Stomach (tissue), 9 donors: ENCODE data around the gene SLC7A11. TPM values are rescaled to one million over a fixed set of nuclear protein-coding genes. Genes with fewer than 3 reads are reported as not detected.
A peak's percentile ranks its signal among the peaks of the same experiment; 100 is the strongest.

ENCODE experiments used
- DNase-seq, 2 donors: peaks; one replicate each; pipeline versions ENCODE4 v3.0.0 to v3.0.0-alpha.2; 2013 to 2019
- H3K27ac ChIP-seq, 5 donors: fragments of 200-600 bp in 4 of 5; sonication (generic) in 4 of 5; one replicate each; pipeline ENCODE4 v1.5.1; 2013 to 2019; ENCODE audit warnings: mild to moderate bottlenecking in 1 of 5, moderate library complexity in 1 of 5
- H3K27me3 ChIP-seq, 3 donors: fragments of 200-600 bp; sonication (generic); one replicate each; pipeline ENCODE4 v1.5.1; 2017 to 2019; ENCODE audit warnings: mixed run types in 1 of 3
- H3K36me3 ChIP-seq, 4 donors: fragments of 200-600 bp; sonication (generic); 1 replicate in 3 of 4; 2 replicates in 1 of 4; pipeline ENCODE4 v1.5.1; 2016 to 2019
- H3K4me1 ChIP-seq, 4 donors: fragments of 200-600 bp; sonication (generic); one replicate each; pipeline ENCODE4 v1.5.1; 2016 to 2019
- H3K4me3 ChIP-seq, 4 donors: fragments of 200-600 bp; sonication (generic) in 3 of 4; one replicate each; pipeline ENCODE4 v1.5.1; 2016 to 2019; ENCODE audit warnings: mild to moderate bottlenecking in 1 of 4
- H3K9me3 ChIP-seq, 4 donors: fragments of 200-600 bp; sonication (generic); one replicate each; pipeline ENCODE4 v1.5.1; 2016 to 2019
- EP300 ChIP-seq: sonication (generic); formaldehyde crosslinking; IDR thresholded peaks from one replicate; pipeline ENCODE4 v1.6.1; 2017; ENCODE audit warnings: antibody characterized with exemption
- POLR2A ChIP-seq, 4 donors: fragments of 450-650 bp; IDR thresholded peaks; one replicate each; pipeline ENCODE4 v1.6.1; 2016; ENCODE audit warnings: antibody characterized with exemption in 4 of 4, control low read depth in 2 of 4, mild to moderate bottlenecking in 1 of 4, moderate library complexity in 1 of 4
- POLR2AphosphoS5 ChIP-seq, 3 donors: sonication (generic); formaldehyde crosslinking; IDR thresholded peaks; one replicate each; pipeline ENCODE4 v1.6.1; 2016; ENCODE audit warnings: antibody characterized with exemption in 3 of 3
- WGBS, 5 donors: extraction: QIAGEN DNeasy Blood & Tissue Kit in 3 of 5; methylation state at CpG; one replicate each; pipeline versions ENCODE4 v1.1.5 to v1.1.7; 2013 to 2018; 5-methylcytosine and 5-hydroxymethylcytosine counted together
- intact Hi-C: fragments of 100-400 bp; cut with DNase I; formaldehyde crosslinking; loops from one replicate; pipeline ENCODE4 v1.15.1; 2023; ENCODE audit warnings: low total_unique reads
- polyA plus RNA-seq, 3 donors: library from polyadenylated mRNA; stranded (reverse); fragments of 200-250 nt; gene quantifications; one replicate each; pipeline ENCODE4 v1.2.3, GENCODE V29; 2013
- total RNA-seq, 5 donors: library from RNA; depleted of rRNA; stranded (reverse); fragments of >200 nt; gene quantifications; one replicate each; pipeline versions ENCODE4 v1.1.0 to v1.2.3, GENCODE V29; 2014 to 2016
- TF ChIP-seq, protein P1 (sequence below), 7 experiments: fragments of 450-650 bp in 4 of 7; fragments of 200-600 bp in 3 of 7; sonication (generic) in 3 of 7; IDR thresholded peaks; one replicate each; pipeline ENCODE4 v1.5.1; 2016 to 2019; ENCODE audit warnings: antibody characterized with exemption in 7 of 7, control low read depth in 2 of 7, mild to moderate bottlenecking in 1 of 7
- donor health status: healthy with polysubstance abuse.
- donor health status: Bipolar disorder and iron deficiency.
- donor health status: healthy.

Gene SLC7A11
- total and polyA plus RNA-seq, 8 donors, result 0.50 to 15.8 (median 2.3) TPM; not detected in 1

DNA sequence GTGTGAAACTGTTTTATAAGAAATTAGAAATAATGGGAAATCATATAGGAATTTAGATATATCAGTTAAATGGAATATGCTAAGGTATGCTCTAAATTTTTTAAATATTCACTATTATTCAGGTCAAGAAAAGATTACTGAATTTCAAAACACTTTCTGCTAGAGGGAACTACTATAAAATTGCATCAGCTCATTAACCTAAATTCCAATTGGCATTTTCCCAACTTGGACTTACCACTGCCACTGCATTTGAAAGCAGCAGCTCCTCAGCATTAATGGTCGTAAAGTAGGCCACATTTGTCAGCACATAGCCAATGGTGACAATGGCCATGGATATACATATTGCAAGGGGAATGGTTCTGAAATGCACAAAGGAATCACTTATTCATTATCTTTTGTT lies 57.3 kb downstream of the SLC7A11 start:
- 72 to 88% (median 79%) methylated on average over 1 of the region's 1 CpG for WGBS, 5 donors
- no peaks in the 10 kb centered on the region for H3K27me3 ChIP-seq
- no peak for TF ChIP-seq POLR2AphosphoS5 (IDR thresholded peaks at IDR 0.05)
- no peak for TF ChIP-seq POLR2A (IDR thresholded peaks at IDR 0.05)
- no peak for TF ChIP-seq EP300
- TF ChIP-seq, protein P1, sequence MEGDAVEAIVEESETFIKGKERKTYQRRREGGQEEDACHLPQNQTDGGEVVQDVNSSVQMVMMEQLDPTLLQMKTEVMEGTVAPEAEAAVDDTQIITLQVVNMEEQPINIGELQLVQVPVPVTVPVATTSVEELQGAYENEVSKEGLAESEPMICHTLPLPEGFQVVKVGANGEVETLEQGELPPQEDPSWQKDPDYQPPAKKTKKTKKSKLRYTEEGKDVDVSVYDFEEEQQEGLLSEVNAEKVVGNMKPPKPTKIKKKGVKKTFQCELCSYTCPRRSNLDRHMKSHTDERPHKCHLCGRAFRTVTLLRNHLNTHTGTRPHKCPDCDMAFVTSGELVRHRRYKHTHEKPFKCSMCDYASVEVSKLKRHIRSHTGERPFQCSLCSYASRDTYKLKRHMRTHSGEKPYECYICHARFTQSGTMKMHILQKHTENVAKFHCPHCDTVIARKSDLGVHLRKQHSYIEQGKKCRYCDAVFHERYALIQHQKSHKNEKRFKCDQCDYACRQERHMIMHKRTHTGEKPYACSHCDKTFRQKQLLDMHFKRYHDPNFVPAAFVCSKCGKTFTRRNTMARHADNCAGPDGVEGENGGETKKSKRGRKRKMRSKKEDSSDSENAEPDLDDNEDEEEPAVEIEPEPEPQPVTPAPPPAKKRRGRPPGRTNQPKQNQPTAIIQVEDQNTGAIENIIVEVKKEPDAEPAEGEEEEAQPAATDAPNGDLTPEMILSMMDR (IDR thresholded peaks at IDR 0.05), result no peak
- H3K9me3 ChIP-seq, result no peaks in the 10 kb centered on the region
- peaks cover 0 to 14% (median 6%) of the 10 kb centered on the region in 4 donors for H3K4me1 ChIP-seq
- intact Hi-C loops, result no loop called here
- no peak for DNase-seq
- no peak overlapping the region for H3K4me3 ChIP-seq
- no peak overlapping the region for H3K27ac ChIP-seq
- peaks cover 0 to 5% (median 0%) of the 10 kb centered on the region in 4 donors for H3K36me3 ChIP-seq

DNA sequence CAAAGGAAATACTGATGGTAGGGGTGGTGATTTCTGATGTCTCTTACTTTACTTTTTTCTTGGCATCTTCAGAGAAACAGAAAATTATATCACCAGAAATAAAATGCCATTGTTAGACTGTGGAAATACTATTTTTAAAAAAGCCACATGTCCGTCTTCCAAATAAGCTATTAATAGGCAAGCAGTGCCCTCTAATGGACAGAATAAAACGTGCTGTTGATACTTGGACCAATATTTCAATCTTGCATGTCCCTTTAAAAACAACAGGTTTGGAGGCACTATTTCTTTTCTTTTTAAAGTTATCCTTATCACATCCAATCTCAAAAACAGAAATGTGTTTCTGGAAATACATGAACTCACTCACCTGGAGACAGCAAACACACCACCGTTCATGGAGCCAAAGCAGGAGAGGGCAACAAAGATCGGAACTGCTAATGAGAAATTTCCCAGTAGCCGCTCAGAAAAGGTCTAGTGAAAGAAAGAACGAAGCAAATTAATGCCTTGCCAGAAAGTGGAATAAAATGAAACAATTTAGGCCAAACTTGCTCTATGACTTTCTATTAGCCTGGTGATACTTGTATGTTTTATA lies 59.2 kb downstream of the SLC7A11 start:
- Histone ChIP-seq H3K27me3 (no peaks in the 10 kb centered on the region), H3K36me3 (peaks cover 0 to 6% (median 3%) of the 10 kb centered on the region in 4 donors), H3K4me3 (no peak overlapping the region), H3K4me1 (peaks cover 0 to 14% (median 6%) of the 10 kb centered on the region in 4 donors), H3K27ac (no peak overlapping the region), H3K9me3 (no peaks in the 10 kb centered on the region)
- DNase-seq, result peak in 1 of 2 donors; percentile 85
- intact Hi-C loops, result no loop called here
- TF ChIP-seq EP300, result no peak
- no peak for TF ChIP-seq POLR2AphosphoS5 (IDR thresholded peaks at IDR 0.05)
- TF ChIP-seq, protein P1 (IDR thresholded peaks at IDR 0.05), result peak in 5 of 7 experiments; percentile 28 to 58 (median 44)
- no peak for TF ChIP-seq POLR2A (IDR thresholded peaks at IDR 0.05)
- WGBS, 5 donors, result 40 to 45% (median 43%) methylated on average over 6 of the region's 6 CpGs

DNA sequence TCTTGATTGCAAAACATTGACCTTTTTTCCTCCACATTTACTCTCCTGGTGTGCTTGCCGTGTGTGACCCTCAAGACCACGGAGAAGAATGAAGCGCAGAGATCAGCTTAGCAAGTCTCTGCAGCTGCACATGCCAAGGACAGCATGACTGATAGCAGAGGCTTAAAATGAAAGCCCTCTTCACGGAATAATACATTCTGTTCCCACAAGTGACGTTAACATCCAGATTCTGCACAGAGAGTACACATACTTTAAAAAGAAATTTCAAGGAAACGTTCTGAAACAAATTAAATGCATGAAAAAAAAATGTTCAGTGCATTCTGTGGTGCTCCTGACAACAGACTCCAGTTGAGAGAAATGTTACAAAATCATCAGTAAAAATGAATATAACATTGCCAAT lies 60.9 kb downstream of the SLC7A11 start:
- WGBS, 5 donors, result 34 to 47% (median 45%) methylated on average over 6 of the region's 6 CpGs
- DNase-seq, result peak in 1 of 2 donors; percentile 56
- H3K27ac ChIP-seq, result peak overlapping the region in 3 of 5 donors; percentile 13 to 30 (median 28)
- no peak overlapping the region for H3K4me3 ChIP-seq
- peaks cover 0 to 14% (median 6%) of the 10 kb centered on the region in 4 donors for H3K4me1 ChIP-seq
- H3K9me3 ChIP-seq, result no peaks in the 10 kb centered on the region
- peak; percentile 98 for TF ChIP-seq EP300
- TF ChIP-seq, protein P1 (IDR thresholded peaks at IDR 0.05), result no peak
- TF ChIP-seq POLR2AphosphoS5 (IDR thresholded peaks at IDR 0.05), result peak; percentile 56 to 92 (median 71)
- TF ChIP-seq POLR2A (IDR thresholded peaks at IDR 0.05), result no peak
- intact Hi-C loops, result no loop called here
- H3K27me3 ChIP-seq, result no peaks in the 10 kb centered on the region
- H3K36me3 ChIP-seq, result peaks cover 0 to 6% (median 3%) of the 10 kb centered on the region in 4 donors

- WGBS, 5 donors, result 78 to 80% (median 79%) methylated on average over 5 of the region's 5 CpGs
- intact Hi-C loops, result loop anchor here (10.0 kb wide), 1 partner anchor 144 kb away; no protein-coding TSS in a partner anchor
- no peaks in the 10 kb centered on the region for H3K27me3 ChIP-seq
- peaks cover 0 to 6% (median 3%) of the 10 kb centered on the region in 4 donors for H3K36me3 ChIP-seq
- no peak overlapping the region for H3K4me3 ChIP-seq
- H3K27ac ChIP-seq, result no peak overlapping the region
- TF ChIP-seq, protein P1 (IDR thresholded peaks at IDR 0.05), result no peak
- TF ChIP-seq POLR2AphosphoS5 (IDR thresholded peaks at IDR 0.05), result no peak
- TF ChIP-seq POLR2A (IDR thresholded peaks at IDR 0.05), result no peak
- TF ChIP-seq EP300, result no peak
- DNase-seq, result no peak
- no peaks in the 10 kb centered on the region for H3K9me3 ChIP-seq
- peaks cover 0 to 24% (median 13%) of the 10 kb centered on the region in 4 donors for H3K4me1 ChIP-seq
Measured at GRCh38 chr4:138178566-138178965, 63.6 kb downstream of the SLC7A11 start.
